ENCODE results near the gene PSMD13.

The PSMD13 gene

GRCh38 chr11:278001-278951 lies 41.5 kb downstream of the PSMD13 start, which contains the start of gene NLRP6:
Gene NLRP6, plus strand, starts transcription at chr11:278407. Its CDS starts 163 bp downstream, at chr11:278570.
- H3K27ac ChIP-seq, result no peak within 1 kb of the TSS
- no peak for TF ChIP-seq CTCF (conservative IDR thresholded peaks at IDR 0.05)
- no peak for TF ChIP-seq ZFX (IDR thresholded peaks at IDR 0.05)

GRCh38 chr11:279040-279965 lies 42.5 kb downstream of the PSMD13 start:
- TF ChIP-seq CTCF (conservative IDR thresholded peaks at IDR 0.05), result no peak
- no peak for TF ChIP-seq ZFX (IDR thresholded peaks at IDR 0.05)
- H3K27ac ChIP-seq, result no peak overlapping the region

- no peak for TF ChIP-seq ZFX (IDR thresholded peaks at IDR 0.05)
- no peak for TF ChIP-seq CTCF (conservative IDR thresholded peaks at IDR 0.05)
- no peak overlapping the region for H3K27ac ChIP-seq
Observed at GRCh38 chr11:279966-280705, 43.4 kb downstream of the PSMD13 start.

- TF ChIP-seq ZFX (IDR thresholded peaks at IDR 0.05) (no peak), CTCF (conservative IDR thresholded peaks at IDR 0.05) (no peak)
- no peak overlapping the region for H3K27ac ChIP-seq
Observed at GRCh38 chr11:280706-281485, 44.1 kb downstream of the PSMD13 start.

- no peak overlapping the region for H3K27ac ChIP-seq
- no peak for TF ChIP-seq ZFX (IDR thresholded peaks at IDR 0.05)
- TF ChIP-seq CTCF (conservative IDR thresholded peaks at IDR 0.05), result no peak
Observed at GRCh38 chr11:281486-282161, 44.8 kb downstream of the PSMD13 start.

GRCh38 chr11:282171-282570 lies 45.4 kb downstream of the PSMD13 start:
- no peak overlapping the region for H3K27ac ChIP-seq
- TF ChIP-seq CTCF (conservative IDR thresholded peaks at IDR 0.05) (no peak), ZFX (IDR thresholded peaks at IDR 0.05) (no peak)

Data from C4-2B (cell line).